Urinary bladder (tissue), 2 donors: ENCODE measurements around the gene AHDC1. TPM values are rescaled to one million over a fixed set of nuclear protein-coding genes. Genes with fewer than 3 reads are reported as not detected.

Source experiments
- polyA plus RNA-seq: library from polyadenylated mRNA; stranded (reverse); fragments of 200-250 nt; gene quantifications from one replicate; pipeline ENCODE4 v1.2.3, GENCODE V29; 2013
- small RNA-seq: library from RNA; depleted of rRNA; stranded (forward); fragments of <200 nt; gene quantifications from one replicate; pipeline ENCODE3, GENCODE V24; 2014
- total RNA-seq: library from RNA; depleted of rRNA; stranded (reverse); fragments of >200 nt; gene quantifications from one replicate; pipeline ENCODE4 v1.2.3, GENCODE V29; 2014
- donor health status: healthy.

Gene AHDC1
- total and polyA plus RNA-seq, 2 donors: 19.0 to 44.8 TPM

Small RNA genes within 50 kb of the gene (small RNA-seq; reads per million reads assigned to genes)
- not detected for gene AL031729.1

Other genes with a start within 250 kb of the AHDC1 start
- gene MAP3K6, start 237.2 kb downstream of the AHDC1 start, total RNA-seq: 10.1 TPM
- gene MAP3K6, start 237.2 kb downstream of the AHDC1 start, polyA plus RNA-seq: 83.3 TPM
- gene FCN3, start 229.3 kb downstream of the AHDC1 start, total RNA-seq: not detected
- 4.5 TPM for gene FCN3, start 229.3 kb downstream of the AHDC1 start, polyA plus RNA-seq
- not detected for gene CD164L2, start 220.8 kb downstream of the AHDC1 start, total RNA-seq
- 0.06 TPM for gene CD164L2, start 220.8 kb downstream of the AHDC1 start, polyA plus RNA-seq
- 0.16 TPM for gene GPR3, start 211.5 kb downstream of the AHDC1 start, total RNA-seq
- 1.8 TPM for gene GPR3, start 211.5 kb downstream of the AHDC1 start, polyA plus RNA-seq
- gene WASF2, start 114.0 kb downstream of the AHDC1 start, total RNA-seq: 40.7 TPM
- gene WASF2, start 114.0 kb downstream of the AHDC1 start, polyA plus RNA-seq: 83.6 TPM
- gene FGR, start 31.0 kb upstream of the AHDC1 start, total RNA-seq: 3.4 TPM
- gene FGR, start 31.0 kb upstream of the AHDC1 start, polyA plus RNA-seq: 15.8 TPM
- 40.2 TPM for gene IFI6, start 68.0 kb upstream of the AHDC1 start, total RNA-seq
- gene IFI6, start 68.0 kb upstream of the AHDC1 start, polyA plus RNA-seq: 217 TPM
- 18.2 TPM for gene FAM76A, start 121.8 kb upstream of the AHDC1 start, total RNA-seq
- 8.1 TPM for gene FAM76A, start 121.8 kb upstream of the AHDC1 start, polyA plus RNA-seq
- 81.6 TPM for gene STX12, start 169.1 kb upstream of the AHDC1 start, total RNA-seq
- 38.4 TPM for gene STX12, start 169.1 kb upstream of the AHDC1 start, polyA plus RNA-seq
- gene PPP1R8, start 226.6 kb upstream of the AHDC1 start, total RNA-seq: 36.0 TPM
- 46.3 TPM for gene PPP1R8, start 226.6 kb upstream of the AHDC1 start, polyA plus RNA-seq